ENCODE results near the gene PKMYT1.

The PKMYT1 gene

DNA sequence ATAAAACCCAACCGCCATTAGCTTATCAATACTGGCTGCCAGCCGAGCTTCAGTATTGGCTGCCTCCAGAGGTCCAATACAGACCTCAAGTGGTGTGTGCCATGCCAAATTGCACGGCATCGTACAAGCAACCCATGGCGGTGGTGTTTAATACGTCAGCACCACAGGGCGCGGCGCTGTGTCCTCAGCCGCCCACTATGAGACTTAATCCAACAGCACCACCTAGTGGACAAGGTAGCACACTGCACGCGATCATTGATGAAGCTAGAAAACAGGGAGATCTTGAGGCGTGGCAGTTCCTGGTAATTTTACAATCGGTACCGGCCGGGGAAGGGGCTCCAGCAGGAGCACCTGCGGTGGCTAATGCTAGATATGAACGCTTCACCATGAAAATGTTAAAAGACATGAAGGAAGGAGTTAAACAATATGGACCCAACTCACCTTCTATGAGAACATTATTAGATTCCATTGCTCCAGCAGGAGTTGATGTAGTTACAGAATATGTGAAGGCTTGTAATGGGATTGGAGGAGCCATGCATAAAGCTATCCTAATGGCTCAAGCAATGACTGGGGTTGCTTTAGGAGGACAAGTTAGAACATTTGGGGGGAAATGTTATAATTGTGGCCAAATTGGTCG, 53.1 kb downstream of the PKMYT1 start:
- TF ChIP-seq, protein P1, sequence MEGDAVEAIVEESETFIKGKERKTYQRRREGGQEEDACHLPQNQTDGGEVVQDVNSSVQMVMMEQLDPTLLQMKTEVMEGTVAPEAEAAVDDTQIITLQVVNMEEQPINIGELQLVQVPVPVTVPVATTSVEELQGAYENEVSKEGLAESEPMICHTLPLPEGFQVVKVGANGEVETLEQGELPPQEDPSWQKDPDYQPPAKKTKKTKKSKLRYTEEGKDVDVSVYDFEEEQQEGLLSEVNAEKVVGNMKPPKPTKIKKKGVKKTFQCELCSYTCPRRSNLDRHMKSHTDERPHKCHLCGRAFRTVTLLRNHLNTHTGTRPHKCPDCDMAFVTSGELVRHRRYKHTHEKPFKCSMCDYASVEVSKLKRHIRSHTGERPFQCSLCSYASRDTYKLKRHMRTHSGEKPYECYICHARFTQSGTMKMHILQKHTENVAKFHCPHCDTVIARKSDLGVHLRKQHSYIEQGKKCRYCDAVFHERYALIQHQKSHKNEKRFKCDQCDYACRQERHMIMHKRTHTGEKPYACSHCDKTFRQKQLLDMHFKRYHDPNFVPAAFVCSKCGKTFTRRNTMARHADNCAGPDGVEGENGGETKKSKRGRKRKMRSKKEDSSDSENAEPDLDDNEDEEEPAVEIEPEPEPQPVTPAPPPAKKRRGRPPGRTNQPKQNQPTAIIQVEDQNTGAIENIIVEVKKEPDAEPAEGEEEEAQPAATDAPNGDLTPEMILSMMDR (conservative IDR thresholded peaks at IDR 0.05), result peak; percentile 86
- peak overlapping the region; percentile 62; the same call in 1 of the 2 replicates for H3K27ac ChIP-seq

DNA sequence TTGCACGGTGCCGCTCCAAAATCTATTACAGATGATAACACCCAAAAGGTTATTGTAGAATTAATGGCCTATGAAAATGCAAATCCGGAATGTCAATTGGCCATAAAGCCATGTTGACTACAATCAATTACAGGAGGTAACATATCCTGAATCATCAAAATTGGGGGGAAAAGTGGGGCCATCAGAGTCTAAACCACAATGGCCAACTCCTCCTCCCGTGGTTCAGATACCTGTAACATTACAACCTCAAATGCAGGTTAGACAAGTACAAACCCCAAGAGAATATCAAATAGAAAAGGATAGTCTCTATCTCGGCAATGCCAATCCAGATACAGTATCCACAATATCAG, 53.6 kb downstream of the PKMYT1 start:
- TF ChIP-seq, protein P1 (conservative IDR thresholded peaks at IDR 0.05), result no peak
- H3K27ac ChIP-seq, result no peak overlapping the region

DNA sequence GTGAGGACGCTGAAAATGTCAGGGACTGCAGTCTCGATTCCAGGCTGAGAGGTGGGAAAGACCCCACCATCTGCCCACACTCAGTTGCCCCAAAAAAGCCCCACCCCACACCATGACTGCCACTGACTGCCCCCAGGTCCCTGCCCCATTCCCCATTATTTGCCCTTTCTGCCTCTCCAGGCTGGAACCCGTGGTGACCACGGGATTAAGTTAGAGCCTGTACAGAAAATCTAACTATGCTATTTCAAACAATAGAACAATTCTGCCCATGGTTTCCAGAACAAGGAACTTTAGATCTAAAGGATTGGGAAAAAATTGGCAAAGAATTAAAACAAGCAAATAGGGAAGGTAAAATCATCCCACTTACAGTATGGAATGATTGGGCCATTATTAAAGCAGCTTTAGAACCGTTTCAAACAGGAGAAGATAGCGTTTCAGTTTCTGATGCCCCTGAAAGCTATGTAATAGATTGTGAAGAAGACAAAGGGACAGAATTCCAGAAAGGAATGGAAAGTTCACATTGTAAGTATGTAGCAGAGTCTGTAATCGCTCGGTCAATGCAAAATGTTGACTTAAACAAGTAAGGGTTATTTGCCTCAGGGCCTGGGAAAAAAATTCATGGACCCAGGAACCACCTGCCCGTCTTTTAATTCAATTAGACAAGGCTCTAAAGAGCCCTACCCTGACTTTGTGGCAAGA, 54.1 kb downstream of the PKMYT1 start:
- H3K27ac ChIP-seq, result no peak overlapping the region
- TF ChIP-seq, protein P1 (conservative IDR thresholded peaks at IDR 0.05), result no peak

DNA sequence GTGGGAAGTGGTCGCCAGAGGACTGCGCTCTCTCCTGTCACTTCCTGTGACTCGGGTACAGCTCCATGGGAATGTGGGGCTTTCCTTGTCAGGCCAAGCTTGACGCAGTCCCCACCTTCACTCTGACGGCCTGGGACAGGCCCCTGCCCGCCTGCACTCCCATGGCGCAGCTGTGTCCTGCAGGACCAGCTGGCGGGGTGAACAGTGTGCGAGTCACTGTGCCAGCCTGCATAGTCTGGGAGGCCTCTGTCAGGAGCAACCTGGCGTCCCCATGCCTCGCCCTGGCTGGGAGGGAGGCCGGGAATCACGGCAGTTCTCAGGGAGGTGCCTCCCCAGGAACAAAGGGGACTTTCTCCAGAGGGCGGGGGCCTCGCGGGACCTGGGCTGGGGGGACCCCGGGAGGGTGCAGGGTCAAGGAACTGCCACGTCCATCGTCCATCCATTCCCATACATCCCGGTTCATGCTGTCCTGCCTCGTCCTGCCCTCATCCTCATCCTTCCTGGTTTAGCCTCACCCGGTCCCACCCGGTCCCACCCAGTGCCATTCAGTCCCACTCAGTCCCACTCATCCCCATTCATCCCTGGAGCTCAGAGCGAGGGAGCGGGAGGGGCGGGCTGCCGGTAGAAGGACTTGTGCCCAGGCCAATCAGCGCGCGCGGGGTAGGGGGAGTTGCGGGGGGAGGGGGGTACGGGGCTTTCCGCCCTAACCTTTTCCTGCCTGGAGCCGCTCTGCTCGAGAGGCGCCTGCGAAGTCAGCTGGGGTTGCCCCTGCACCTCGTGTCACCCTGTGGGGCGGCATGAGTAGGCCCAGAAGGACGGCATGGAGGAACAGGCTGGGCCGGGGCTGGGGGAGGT, 55.1 kb downstream of the PKMYT1 start:
- TF ChIP-seq, protein P1 (conservative IDR thresholded peaks at IDR 0.05), result no peak
- no peak overlapping the region for H3K27ac ChIP-seq

DNA sequence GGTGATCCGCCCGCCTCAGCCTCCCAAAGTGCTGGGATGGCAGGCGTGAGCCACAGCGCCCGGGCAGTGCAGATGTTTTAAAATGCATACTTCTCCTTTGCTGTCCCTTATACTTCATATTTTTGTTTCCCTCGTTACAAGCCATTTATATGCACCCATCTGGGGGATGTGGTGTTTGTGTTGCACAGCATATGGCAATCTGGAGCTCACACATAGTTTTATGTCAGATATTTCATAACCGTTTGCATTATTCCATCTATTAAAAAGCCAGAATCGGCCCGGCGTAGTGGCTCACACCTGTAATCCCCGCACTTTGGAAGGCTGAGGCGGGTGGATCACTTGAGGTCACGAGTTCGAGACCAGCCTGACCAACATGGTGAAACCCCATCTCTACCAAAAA, 56.8 kb downstream of the PKMYT1 start:
- no peak overlapping the region for H3K27ac ChIP-seq
- TF ChIP-seq, protein P1 (conservative IDR thresholded peaks at IDR 0.05), result no peak
